SK-N-MC (cell line): Measurements from ENCODE around the gene TMPRSS4.
A peak's percentile ranks its signal among the peaks of the same experiment; 100 is the strongest.

ENCODE experiments used
- DNase-seq: peaks from one replicate; pipeline ENCODE4 v3.0.0-alpha.2; 2011; ENCODE audit warnings: low read depth, low spot score
- H3K27ac ChIP-seq: fragments of 200-600 bp; sonication (generic); 2 replicates; pipeline ENCODE4 v1.5.1; 2016; ENCODE audit warnings: mixed run types
- H3K36me3 ChIP-seq: fragments of 200-600 bp; sonication (generic); 2 replicates; pipeline ENCODE4 v1.6.1; 2017; ENCODE audit warnings: antibody characterized with exemption, low read length, mixed read lengths; ENCODE audit not compliant: insufficient read depth
- H3K4me3 ChIP-seq: fragments of 200-600 bp; sonication (generic); 2 replicates; pipeline ENCODE4 v1.5.1; 2016
- H3K9ac ChIP-seq: fragments of 200-600 bp; sonication (generic); 2 replicates; pipeline ENCODE4 v1.8.0; 2017; ENCODE audit warnings: mixed run types, mixed read lengths; ENCODE audit not compliant: insufficient read length
- H3K9me3 ChIP-seq: fragments of 200-600 bp; sonication (generic); 2 replicates; pipeline ENCODE4 v1.6.1; 2017; ENCODE audit warnings: low read depth, mild to moderate bottlenecking, antibody characterized with exemption, low read length, moderate library complexity, mixed read lengths
- EZH2 ChIP-seq: fragments of 200-600 bp; sonication (generic); IDR thresholded peaks from one replicate; pipeline ENCODE4 v1.6.1; 2017; ENCODE audit warnings: antibody characterized with exemption
- FOXP2 ChIP-seq: optimal IDR thresholded peaks from 2 replicates; pipeline ENCODE3; 2011; ENCODE audit warnings: mild to moderate bottlenecking, moderate library complexity; ENCODE audit not compliant: insufficient read depth; ENCODE audit errors: extremely low read length, control extremely low read depth
- POLR2AphosphoS5 ChIP-seq: IDR thresholded peaks from 2 replicates; pipeline ENCODE4 v1.6.1; 2012; ENCODE audit warnings: mild to moderate bottlenecking, low read depth, low read length, borderline replicate concordance

Gene TMPRSS4

DNA sequence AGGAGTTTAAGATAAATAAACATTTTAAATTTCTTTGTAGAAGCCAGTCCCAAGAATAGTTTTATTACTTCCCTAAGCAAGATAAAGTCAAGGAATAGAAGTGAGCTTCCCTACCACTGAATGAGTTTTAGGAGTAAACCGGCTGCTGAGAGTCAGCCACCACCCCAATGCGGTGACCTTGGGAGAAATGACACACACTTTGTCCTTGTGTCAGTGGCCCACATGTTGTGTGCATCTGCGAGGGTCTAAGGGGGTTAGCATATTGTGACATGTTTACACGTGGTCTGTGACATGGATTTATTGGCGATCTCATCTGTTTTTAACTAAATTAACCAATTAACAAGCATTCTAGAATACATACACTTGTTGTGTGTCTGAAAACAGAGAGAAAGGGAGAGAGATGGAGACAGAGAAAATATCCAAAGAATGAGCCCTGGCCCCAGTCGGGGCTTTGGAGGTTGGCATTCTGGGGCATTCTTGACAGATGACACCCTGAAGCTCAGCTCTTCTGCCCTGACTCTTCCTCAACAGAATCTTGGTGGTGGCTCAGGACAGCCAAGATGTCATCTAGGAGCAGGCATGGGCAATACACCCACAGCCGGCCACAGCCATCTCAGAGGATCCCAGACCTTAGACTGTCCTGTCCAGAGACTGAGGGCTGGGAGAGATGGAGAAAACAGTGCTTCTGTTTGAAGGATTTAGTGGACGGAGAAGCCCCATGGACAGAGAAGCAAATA, 29.7 kb upstream of the TMPRSS4 start:
- Histone ChIP-seq H3K4me3 (no peak overlapping the region), H3K9me3 (no peaks in the 10 kb centered on the region), H3K36me3 (no peaks in the 10 kb centered on the region), H3K9ac (no peak overlapping the region), H3K27ac (peak overlapping the region; percentile 56)
- no peak for DNase-seq
- TF ChIP-seq FOXP2 = no peak
- no peak for TF ChIP-seq EZH2
- no peak for TF ChIP-seq POLR2AphosphoS5

DNA sequence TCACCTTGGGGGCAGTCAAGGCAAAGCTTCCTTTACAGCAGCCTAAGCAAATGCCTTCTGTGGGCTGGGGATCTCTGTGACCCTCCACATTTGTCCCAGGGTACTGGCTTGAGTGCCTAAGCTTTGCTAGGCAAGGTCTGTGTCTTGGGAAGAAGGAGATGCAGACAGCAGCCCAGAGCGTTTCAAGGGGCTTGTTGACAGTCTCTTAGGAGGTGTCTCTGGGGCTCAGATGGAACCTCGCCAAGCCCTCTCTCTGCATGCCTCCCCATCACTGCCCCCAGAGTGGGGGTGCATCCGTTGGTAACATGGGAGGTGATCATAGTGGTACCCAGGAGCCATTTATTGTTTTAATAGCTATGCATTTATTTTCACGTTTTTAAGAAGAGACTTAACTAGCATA, 29.1 kb upstream of the TMPRSS4 start:
- DNase-seq = no peak
- no peak for TF ChIP-seq POLR2AphosphoS5
- no peak for TF ChIP-seq FOXP2
- no peak for TF ChIP-seq EZH2
- H3K9ac ChIP-seq = no peak overlapping the region
- no peaks in the 10 kb centered on the region for H3K9me3 ChIP-seq
- H3K4me3 ChIP-seq = 0 out of 2 replicates have a peak overlapping the region, but pooled peaks have one; percentile 38
- H3K27ac ChIP-seq = peak overlapping the region; percentile 56
- H3K36me3 ChIP-seq = no peaks in the 10 kb centered on the region

DNA sequence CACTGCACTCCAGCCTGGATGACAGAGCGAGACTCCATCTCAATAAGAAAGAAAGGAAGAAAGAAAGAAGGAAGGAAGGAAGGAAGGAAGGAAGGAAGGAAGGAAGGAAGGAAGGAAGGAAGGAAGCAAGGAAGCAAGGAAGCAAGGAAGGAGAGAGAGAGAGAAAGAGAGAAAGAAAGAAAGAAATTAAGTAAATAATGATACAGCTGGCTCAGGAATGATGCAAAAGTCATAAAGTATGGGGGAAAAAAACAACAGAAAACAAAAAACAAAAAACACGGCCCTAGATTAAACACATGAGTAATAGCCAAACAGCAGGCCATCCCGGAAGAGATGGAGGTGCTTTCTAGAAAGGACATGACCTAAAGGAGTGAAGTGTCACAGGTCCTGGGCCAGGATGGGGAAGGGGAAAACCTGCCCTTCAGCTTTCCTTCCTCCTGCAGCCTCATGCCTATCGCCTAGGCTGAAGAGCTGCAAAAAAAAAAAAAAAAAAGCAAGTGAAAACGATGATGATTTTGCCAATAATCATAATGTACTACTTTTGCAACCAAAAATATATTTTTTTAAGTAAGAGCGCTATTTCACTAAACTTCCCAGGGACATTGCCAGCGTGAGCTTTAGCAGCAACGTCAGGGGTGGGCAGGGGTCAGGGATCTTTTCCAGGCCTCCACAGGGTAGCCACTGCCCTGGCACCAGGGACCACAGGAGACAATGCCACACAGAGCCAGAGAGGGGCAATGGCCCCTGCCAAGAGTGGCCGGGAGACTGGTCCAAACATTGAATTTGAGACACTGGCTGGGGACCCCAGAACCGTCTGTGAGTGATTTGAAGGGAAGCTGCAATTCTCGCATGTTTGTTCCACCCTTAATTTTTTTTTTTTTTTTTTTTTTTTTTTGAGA, 28.2 kb upstream of the TMPRSS4 start:
- Histone ChIP-seq H3K9me3 (no peaks in the 10 kb centered on the region), H3K9ac (no peak overlapping the region), H3K27ac (peak overlapping the region; percentile 62), H3K4me3 (no peak overlapping the region), H3K36me3 (no peaks in the 10 kb centered on the region)
- DNase-seq = no peak
- TF ChIP-seq POLR2AphosphoS5 (no peak), EZH2 (no peak), FOXP2 (no peak)

DNA sequence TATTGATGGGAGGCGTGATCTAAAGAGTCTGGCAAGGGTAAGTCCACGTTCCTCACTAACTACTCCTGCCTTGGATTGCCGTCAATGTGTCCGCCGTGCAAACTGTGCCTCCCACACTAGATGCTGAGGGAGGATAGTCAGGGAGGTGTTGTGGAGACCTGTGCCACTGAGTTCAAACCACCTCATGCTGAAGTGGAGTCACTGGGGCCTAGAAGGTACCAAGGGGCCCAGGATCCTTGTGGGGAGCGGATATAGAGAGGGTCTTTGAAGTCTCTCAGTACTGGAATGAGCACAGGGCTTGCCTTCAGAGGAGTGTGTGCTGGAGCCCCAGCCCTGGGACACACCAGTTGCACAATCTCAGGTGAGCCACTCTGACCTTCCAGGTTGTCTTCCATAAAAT, 27.1 kb upstream of the TMPRSS4 start:
- TF ChIP-seq POLR2AphosphoS5 = no peak
- TF ChIP-seq EZH2 = no peak
- no peak for TF ChIP-seq FOXP2

DNA sequence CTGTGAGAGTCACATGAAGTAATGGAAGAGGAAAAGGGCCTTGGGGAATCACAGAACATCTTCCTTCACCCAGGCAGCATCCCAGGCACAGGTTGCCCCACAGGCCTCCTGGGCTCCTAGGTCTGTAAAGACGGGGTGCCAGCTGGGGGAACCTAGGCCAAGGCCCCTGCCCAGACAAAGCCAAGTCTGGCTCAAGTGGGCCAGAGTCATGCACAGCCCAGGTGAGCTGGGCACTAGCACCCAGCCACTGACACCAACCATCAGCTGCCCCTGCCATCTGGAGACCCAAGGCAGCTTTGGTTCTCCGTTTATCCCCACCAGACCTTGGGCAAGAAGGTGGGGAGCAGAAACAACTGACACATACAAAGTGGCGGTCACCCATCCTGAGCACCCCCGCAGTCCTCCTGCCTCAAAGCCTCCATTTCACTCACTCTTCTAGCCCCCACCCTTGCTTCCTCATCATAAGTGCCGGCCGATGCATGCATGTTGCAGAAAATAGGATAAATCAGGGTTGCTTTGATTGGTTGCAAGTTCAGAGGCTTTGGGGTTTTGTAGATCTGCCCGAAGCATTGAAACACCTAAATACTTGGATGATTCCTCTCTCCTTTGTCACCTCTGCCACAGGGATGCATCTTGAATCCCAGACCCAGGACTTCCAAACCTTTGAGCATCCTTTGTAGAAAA, 26.5 kb upstream of the TMPRSS4 start:
- no peak overlapping the region for H3K27ac ChIP-seq
- TF ChIP-seq FOXP2 (no peak), EZH2 (no peak)

More for the DNA sequence above, 27.1 kb upstream of the TMPRSS4 start:
- no peaks in the 10 kb centered on the region for H3K9me3 ChIP-seq
- H3K27ac ChIP-seq = no peak overlapping the region
- no peak for DNase-seq
- no peaks in the 10 kb centered on the region for H3K36me3 ChIP-seq
- H3K9ac ChIP-seq = no peak overlapping the region
- no peak overlapping the region for H3K4me3 ChIP-seq

DNA sequence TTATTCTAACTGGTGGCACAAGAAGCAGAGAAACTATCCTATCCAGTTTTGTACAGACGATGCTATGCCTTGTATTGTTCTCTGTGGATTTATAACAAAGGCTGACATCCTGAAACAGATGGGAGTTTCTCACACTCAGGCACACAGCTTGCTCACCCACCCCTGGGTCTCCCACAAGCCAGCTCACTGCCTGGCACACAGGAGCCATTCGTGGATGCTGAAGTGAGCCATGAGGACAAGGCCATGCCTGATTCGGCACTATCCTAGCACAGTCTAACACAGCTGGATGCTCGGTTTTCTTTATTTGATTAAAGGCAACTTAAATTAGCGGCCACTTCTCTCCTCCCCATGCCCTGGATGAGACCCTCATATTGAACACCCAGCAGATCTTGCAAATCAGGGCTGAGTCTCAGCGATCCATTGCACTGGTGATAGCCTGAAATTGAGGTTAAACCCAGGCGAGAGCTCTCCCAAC, 25.7 kb upstream of the TMPRSS4 start:
- Histone ChIP-seq H3K9me3 (no peaks in the 10 kb centered on the region), H3K9ac (no peak overlapping the region), H3K36me3 (no peaks in the 10 kb centered on the region), H3K4me3 (no peak overlapping the region), H3K27ac (no peak overlapping the region)
- DNase-seq = no peak
- TF ChIP-seq FOXP2 (no peak), EZH2 (no peak)

More for the DNA sequence above, 26.5 kb upstream of the TMPRSS4 start:
- H3K36me3 ChIP-seq = no peaks in the 10 kb centered on the region
- no peaks in the 10 kb centered on the region for H3K9me3 ChIP-seq
- no peak overlapping the region for H3K9ac ChIP-seq
- no peak for DNase-seq
- no peak overlapping the region for H3K4me3 ChIP-seq

DNA sequence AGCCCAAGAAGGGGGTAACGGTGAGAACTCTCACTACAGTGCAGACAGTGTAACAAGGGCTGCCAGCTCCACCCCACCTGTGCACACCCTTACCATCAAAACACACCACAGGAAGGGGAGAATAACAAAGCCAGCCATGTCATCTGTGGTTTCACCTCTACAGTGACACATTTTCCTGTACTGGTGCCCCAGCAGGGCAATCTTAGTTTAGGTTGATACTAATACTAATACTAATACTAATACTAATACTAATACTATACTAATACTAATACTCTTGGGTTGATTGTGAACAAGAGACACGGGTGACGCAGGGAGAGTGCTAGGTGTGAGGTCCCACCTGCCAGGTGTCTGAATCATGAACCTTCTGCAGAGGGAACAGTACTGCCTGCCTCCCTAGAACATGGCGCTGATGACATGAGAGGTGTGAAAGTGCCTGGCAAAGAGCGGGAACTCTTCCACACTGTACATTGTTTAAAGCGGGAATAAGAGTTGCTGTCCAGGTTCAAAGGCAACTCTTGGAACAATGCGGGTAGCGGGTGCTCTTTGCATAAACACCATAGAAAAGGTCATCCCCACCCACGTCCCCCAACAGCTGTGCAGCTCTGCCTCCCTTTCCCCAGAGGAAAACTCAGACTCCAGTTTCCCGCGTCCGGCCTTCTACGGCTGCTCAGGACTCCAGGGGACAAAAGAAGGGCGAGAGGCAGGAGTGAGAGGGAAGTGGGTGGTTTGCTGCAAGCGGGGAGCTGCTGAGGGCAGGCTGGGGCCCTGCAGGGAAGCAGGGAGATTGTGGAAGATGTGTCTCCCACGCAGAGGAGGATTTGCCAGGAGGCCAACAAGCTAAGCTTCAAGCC, 25.0 kb upstream of the TMPRSS4 start:
- no peak overlapping the region for H3K4me3 ChIP-seq
- H3K36me3 ChIP-seq = no peaks in the 10 kb centered on the region
- TF ChIP-seq FOXP2 (no peak), POLR2AphosphoS5 (no peak), EZH2 (no peak)
- no peak for DNase-seq
- no peaks in the 10 kb centered on the region for H3K9me3 ChIP-seq
- no peak overlapping the region for H3K9ac ChIP-seq
- no peak overlapping the region for H3K27ac ChIP-seq

DNA sequence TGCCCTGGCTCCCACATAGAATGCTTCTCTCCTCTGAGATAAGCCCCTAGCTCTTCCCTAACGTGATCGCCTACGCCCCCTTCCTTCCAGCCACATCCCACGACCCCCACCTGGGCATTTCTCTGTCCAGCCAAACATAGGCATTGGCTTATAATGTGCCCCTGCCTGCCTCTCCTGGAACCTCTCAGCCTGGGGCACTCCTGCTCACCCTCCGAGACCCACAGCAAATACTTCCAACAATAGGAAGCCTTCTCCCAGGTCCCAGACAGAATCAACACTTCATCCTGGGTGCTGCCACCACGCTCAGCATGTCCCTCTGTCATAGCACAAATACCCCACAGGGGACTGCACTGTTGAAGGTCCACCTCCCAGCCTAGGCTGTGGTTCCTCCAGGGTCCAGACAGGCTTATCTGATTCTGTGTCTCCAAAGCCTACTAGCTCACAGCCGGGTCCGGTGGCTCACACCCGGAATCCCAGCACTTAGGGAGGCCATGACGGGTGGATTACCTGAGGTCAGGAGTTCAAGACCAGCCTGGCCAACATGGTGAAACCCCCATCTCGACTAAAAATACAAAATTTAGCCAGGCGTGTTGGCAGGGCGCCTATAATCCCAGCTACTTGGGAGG, 24.2 kb upstream of the TMPRSS4 start:
- H3K4me3 ChIP-seq = no peak overlapping the region
- TF ChIP-seq FOXP2 (no peak), EZH2 (no peak)
- H3K9me3 ChIP-seq = no peaks in the 10 kb centered on the region
- no peak overlapping the region for H3K9ac ChIP-seq
- no peak overlapping the region for H3K27ac ChIP-seq
- no peaks in the 10 kb centered on the region for H3K36me3 ChIP-seq
- DNase-seq = no peak
